AG10803 (cell line): ENCODE results near the gene CCDC70.
"Not testable (repeated sequence)": the region's sequence is repeated elsewhere in the genome, so short reads cannot be mapped to it uniquely, and the experiment has no call there.

Experiments used
- DNase-seq: peaks from one replicate; pipeline ENCODE4 v3.0.0; 2010; ENCODE audit warnings: low read depth
- H3K4me3 ChIP-seq: 2 replicates; pipeline ENCODE4 v1.5.1; 2011; ENCODE audit warnings: mild to moderate bottlenecking, low read length, control low read depth
- TF ChIP-seq, protein P1 (sequence below): conservative IDR thresholded peaks from 2 replicates; pipeline ENCODE4 v1.5.1; 2011; ENCODE audit warnings: mild to moderate bottlenecking, low read length, control low read depth, inconsistent platforms

CCDC70 gene

DNA sequence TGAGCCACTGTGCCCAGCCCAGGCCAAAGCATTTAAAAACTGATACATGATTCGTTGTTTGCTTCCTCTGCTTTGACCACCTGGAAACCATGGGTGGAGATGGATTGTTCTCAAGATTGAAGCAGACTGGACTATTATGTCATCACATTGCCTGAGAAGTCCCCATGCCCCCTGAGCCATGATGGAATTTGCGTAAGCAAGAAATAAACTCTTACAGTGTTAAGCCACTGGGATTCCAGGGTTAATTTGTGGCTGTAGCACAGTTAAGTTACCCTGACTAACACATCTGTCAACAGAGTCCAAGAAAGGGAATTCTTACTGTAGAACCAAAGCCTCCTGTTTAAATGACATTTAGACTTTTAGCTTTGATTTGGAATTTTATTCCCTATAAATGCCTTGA, 38.4 kb upstream of the CCDC70 start:
- no peak for DNase-seq
- TF ChIP-seq, protein P1, sequence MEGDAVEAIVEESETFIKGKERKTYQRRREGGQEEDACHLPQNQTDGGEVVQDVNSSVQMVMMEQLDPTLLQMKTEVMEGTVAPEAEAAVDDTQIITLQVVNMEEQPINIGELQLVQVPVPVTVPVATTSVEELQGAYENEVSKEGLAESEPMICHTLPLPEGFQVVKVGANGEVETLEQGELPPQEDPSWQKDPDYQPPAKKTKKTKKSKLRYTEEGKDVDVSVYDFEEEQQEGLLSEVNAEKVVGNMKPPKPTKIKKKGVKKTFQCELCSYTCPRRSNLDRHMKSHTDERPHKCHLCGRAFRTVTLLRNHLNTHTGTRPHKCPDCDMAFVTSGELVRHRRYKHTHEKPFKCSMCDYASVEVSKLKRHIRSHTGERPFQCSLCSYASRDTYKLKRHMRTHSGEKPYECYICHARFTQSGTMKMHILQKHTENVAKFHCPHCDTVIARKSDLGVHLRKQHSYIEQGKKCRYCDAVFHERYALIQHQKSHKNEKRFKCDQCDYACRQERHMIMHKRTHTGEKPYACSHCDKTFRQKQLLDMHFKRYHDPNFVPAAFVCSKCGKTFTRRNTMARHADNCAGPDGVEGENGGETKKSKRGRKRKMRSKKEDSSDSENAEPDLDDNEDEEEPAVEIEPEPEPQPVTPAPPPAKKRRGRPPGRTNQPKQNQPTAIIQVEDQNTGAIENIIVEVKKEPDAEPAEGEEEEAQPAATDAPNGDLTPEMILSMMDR: no peak

DNA sequence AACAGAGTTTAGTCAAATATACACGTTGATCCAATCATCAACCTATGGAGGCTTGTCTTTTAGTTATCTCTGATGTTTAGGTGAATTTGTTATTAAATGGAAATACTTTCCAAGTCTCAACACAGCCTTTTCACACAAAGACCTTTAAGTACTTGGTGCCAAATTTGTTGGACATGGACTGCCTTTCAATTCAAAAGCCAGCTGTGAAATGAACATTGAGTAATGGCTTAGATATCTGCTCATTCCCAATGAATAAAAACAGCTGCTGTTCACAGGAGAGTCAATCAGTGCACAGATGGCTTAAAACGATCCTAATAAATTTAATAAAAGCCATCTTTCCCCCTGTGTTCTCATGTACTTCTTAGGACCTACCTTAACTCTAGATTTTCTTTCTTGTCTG, 37.9 kb upstream of the CCDC70 start:
- TF ChIP-seq, protein P1: no peak
- H3K4me3 ChIP-seq: no peak overlapping the region
- no peak for DNase-seq

More for the DNA sequence above, 38.4 kb upstream of the CCDC70 start:
- no peak overlapping the region for H3K4me3 ChIP-seq

DNA sequence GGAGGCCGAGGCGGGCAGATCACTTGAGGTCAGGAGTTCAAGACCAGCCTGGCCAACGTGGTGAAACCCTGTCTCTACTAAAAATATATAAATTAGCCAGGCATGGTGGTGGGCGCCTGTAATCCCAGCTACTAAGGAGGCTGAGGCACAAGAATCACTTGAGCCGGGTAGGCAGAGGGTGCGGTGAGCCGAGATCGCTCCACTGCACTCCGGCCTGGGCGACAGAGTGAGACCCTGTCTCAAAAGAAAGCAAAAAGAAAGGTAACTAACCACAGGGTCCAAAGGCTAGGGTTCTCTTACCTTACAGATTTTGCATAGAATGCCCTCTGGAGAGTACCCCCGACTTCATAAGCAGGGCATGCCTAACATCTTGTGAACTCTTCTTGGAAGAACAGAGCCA, 37.1 kb upstream of the CCDC70 start:
- not testable (repeated sequence) for DNase-seq, H3K4me3 ChIP-seq

DNA sequence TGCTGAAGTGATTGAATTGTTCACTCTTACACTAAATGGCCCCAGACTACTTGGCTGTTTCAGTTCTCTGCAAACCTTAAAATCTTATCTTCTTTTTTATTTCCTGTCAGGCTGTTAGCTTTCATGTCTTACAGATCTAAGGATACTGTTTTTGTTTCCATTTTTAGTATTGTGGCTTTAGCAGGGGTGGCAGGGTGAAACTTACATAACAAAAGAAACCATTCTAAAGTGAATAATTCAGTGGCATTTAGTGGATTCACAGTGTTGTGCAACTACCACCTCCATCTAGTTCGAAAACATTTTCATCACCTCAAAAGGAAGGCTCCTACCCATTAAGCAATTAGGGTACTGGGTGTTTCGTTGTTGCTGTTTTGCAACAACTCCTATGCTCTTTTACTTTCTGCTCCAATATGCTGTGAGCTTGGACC, 36.6 kb upstream of the CCDC70 start:
- H3K4me3 ChIP-seq: no peak overlapping the region
- peak; percentile 34 for DNase-seq
- TF ChIP-seq, protein P1: no peak

DNA sequence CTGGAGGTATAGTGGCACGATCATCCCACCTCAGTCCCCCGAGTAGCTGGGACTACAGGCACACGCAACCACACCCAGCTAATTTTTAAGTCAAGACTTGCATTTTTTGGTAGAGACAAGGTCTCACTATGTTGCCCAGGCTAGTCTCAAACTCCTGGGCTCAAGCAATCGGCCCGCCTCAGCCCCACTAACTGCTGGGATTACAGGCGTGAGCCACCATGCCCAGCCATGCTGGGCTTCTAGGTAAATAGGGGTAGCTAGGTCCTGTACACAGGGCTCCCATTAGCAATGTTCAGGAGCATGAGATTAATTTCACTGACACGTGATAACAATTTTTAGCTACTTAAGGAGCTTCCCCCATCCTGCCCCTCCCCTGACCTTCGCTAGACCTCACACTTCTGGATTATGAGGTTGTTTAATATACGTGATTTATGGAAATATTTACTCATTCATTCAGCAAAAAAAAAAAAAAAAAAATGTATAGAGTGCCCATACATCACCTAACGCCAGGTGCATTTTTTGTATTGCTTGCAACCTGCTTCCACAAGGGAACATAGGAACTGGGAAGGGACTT, 36.0 kb upstream of the CCDC70 start:
- TF ChIP-seq, protein P1: no peak

DNA sequence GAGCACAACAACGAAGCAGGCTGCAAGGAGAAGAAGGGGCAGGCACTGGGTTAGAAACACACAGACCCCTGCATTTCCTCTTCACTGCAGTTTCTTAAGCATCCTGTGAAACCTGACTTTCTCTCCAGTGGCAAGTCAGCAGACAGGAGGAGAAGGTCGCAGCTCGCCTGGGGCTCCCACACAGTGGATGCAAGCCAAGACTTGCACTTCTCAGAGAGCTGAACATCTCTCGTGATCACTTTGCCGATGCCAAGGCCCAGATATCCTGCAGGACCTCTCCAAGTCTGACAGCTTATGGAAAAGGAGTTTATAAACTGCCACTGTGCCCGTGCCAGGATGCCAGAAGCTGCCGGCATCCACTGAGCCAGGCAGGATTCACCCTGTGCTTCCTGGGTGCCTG, 35.2 kb upstream of the CCDC70 start:
- H3K4me3 ChIP-seq: no peak overlapping the region
- TF ChIP-seq, protein P1: no peak
- no peak for DNase-seq

More for the DNA sequence above, 36.0 kb upstream of the CCDC70 start:
- no peak overlapping the region for H3K4me3 ChIP-seq
- DNase-seq: no peak

DNA sequence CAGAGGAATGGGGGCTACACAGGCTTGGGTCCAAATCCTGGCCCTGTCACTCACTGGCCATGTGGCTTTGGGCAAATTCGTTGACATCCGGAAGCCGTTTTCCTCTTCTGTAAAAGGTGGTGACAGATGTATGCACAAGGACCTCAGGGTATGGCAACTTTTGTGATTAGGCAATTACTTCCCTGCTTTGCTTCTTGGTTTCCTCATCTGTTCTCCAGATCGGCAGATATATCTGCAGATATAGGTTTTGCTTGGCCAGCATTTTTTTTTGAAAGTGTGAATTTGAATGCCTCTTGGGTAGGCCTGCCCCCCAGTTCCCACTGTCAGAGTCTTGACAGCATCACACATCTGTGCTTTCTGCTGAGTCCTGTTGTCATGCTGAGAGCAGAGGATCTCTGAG, 34.5 kb upstream of the CCDC70 start:
- TF ChIP-seq, protein P1: no peak
- H3K4me3 ChIP-seq: no peak overlapping the region
- DNase-seq: no peak
